SK-N-SH treated with all-trans-retinoic acid at 6 μM for 48 hours (cell line): Measurements from ENCODE around the gene ZP3.

Experiments used
- TCF4 ChIP-seq: fragments of 250-450 bp; sonication (Bioruptor Pico); IDR thresholded peaks from 2 replicates; pipeline ENCODE4 v1.8.0; 2021; ENCODE audit warnings: mild to moderate bottlenecking, moderate library complexity, borderline replicate concordance
- TSHZ2 ChIP-seq: fragments of 250-450 bp; sonication (Bioruptor Pico); IDR thresholded peaks from 2 replicates; pipeline ENCODE4 v1.5.0; 2020; ENCODE audit warnings: mild to moderate bottlenecking, moderate library complexity
- ZFP30 ChIP-seq: fragments of 450-650 bp; formaldehyde crosslinking; IDR thresholded peaks from 2 replicates; pipeline ENCODE4 v1.5.0; 2022; ENCODE audit warnings: mild to moderate bottlenecking, moderate library complexity

DNA sequence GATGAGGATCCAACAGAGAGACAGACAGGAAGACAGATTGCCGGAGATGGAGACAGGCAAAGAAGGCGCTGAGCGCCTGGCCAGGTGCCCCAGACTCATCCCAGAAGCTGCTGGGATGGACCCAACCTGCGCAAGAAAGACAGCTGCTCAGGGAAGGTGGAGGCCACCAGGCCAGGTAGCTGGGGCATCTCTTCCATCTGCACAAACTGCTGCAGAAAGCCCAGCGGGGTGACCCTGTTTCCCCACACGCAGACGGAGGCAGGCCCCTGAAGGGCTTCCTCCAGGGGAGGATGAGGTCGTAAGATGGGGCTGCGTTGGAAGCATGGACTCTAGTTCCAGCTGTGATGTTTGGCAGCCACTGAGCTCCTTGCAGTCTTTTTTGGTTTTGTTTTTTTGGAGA, 49.5 kb upstream of the ZP3 start:
- TF ChIP-seq TSHZ2 (CRISPR knock-in tag) (no peak), ZFP30 (CRISPR knock-in tag) (no peak), TCF4 (CRISPR knock-in tag) (no peak)
